Spleen (tissue), 7 donors: ENCODE results near the gene EPS8L3.

Experiments
- POLR2A ChIP-seq, 3 donors: fragments of 450-650 bp; IDR thresholded peaks; one replicate each; pipeline ENCODE4 v1.5.1; 2017; ENCODE audit warnings: antibody characterized with exemption in 3 of 3, mild to moderate bottlenecking in 1 of 3
- POLR2AphosphoS5 ChIP-seq, 3 donors: sonication (generic); formaldehyde crosslinking; IDR thresholded peaks; one replicate each; pipeline ENCODE4 v1.5.1; 2017; ENCODE audit warnings: antibody characterized with exemption in 3 of 3
- TF ChIP-seq, protein P1 (sequence below), 11 experiments: fragments of 200-600 bp in 7 of 11; fragments of 450-650 bp in 4 of 11; sonication (generic) in 4 of 11; IDR thresholded peaks in 8 of 11; conservative IDR thresholded peaks in 3 of 11; 1 replicate in 7 of 11; 2 replicates in 4 of 11; pipeline versions ENCODE4 v1.4.0 to v1.8.0; 2016 to 2021; ENCODE audit warnings: antibody characterized with exemption in 11 of 11, inconsistent platforms in 4 of 11, mild to moderate bottlenecking in 1 of 11
- donor health status: DM: no; HTN: no; CAD: no; lungs with moderate emphysema.
- donor health status: DM: no; HTN: no; CAD: no.
- donor health status: DM: no; HTN: no; CAD: no.

GRCh38 chr1:109730666-109731065, 33.1 kb downstream of the EPS8L3 start:
- TF ChIP-seq POLR2A (IDR thresholded peaks at IDR 0.05) (no peak), POLR2AphosphoS5 (IDR thresholded peaks at IDR 0.05) (no peak)
- TF ChIP-seq, protein P1, sequence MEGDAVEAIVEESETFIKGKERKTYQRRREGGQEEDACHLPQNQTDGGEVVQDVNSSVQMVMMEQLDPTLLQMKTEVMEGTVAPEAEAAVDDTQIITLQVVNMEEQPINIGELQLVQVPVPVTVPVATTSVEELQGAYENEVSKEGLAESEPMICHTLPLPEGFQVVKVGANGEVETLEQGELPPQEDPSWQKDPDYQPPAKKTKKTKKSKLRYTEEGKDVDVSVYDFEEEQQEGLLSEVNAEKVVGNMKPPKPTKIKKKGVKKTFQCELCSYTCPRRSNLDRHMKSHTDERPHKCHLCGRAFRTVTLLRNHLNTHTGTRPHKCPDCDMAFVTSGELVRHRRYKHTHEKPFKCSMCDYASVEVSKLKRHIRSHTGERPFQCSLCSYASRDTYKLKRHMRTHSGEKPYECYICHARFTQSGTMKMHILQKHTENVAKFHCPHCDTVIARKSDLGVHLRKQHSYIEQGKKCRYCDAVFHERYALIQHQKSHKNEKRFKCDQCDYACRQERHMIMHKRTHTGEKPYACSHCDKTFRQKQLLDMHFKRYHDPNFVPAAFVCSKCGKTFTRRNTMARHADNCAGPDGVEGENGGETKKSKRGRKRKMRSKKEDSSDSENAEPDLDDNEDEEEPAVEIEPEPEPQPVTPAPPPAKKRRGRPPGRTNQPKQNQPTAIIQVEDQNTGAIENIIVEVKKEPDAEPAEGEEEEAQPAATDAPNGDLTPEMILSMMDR (IDR thresholded peaks at IDR 0.05 in 8 of 11, conservative IDR thresholded peaks at IDR 0.05 in 3 of 11) = no peak
